Esophagus squamous epithelium (tissue), 5 donors: ENCODE results near the gene PSENEN. TPM values are rescaled to one million over a fixed set of nuclear protein-coding genes. Genes with fewer than 3 reads are reported as not detected.

Experiments
- DNase-seq: peaks from one replicate; lab custom pipeline; 2025; lab: John Stamatoyannopoulos, UW
- H3K27ac ChIP-seq, 4 donors: fragments of 200-600 bp; sonication (generic); one replicate each; pipeline ENCODE4 v1.5.1; 2016 to 2019; ENCODE audit warnings: mild to moderate bottlenecking in 1 of 4
- H3K27me3 ChIP-seq, 4 donors: fragments of 200-600 bp; sonication (generic); 1 replicate in 3 of 4; 2 replicates in 1 of 4; pipeline versions ENCODE4 v1.5.1 to v1.6.0; 2017 to 2021; ENCODE audit warnings: antibody characterized with exemption in 1 of 4
- H3K36me3 ChIP-seq, 3 donors: fragments of 200-600 bp; sonication (generic); one replicate each; pipeline ENCODE4 v1.5.1; 2016 to 2019
- H3K4me1 ChIP-seq, 3 donors: fragments of 200-600 bp; sonication (generic); one replicate each; pipeline ENCODE4 v1.5.1; 2017 to 2019
- H3K4me3 ChIP-seq, 4 donors: fragments of 200-600 bp; sonication (generic); 1 replicate in 3 of 4; 2 replicates in 1 of 4; pipeline ENCODE4 v1.5.1; 2016 to 2019; ENCODE audit warnings: mild to moderate bottlenecking in 2 of 4, moderate library complexity in 1 of 4
- H3K9me3 ChIP-seq, 3 donors: fragments of 200-600 bp; sonication (generic); one replicate each; pipeline ENCODE4 v1.5.1; 2016 to 2019
- POLR2A ChIP-seq, 4 donors: fragments of 450-650 bp; IDR thresholded peaks; one replicate each; pipeline ENCODE4 v1.6.1; 2017; ENCODE audit warnings: antibody characterized with exemption in 4 of 4, mild to moderate bottlenecking in 4 of 4, moderate library complexity in 3 of 4
- WGBS, 2 donors: methylation state at CpG; one replicate each; pipeline ENCODE4 v1.1.5; 2018; 5-methylcytosine and 5-hydroxymethylcytosine counted together
- intact Hi-C: fragments of 100-400 bp; cut with DNase I; formaldehyde crosslinking; loops from one replicate; pipeline ENCODE4 v1.15.0; 2022
- total RNA-seq, 4 donors: library from RNA; depleted of rRNA; stranded (reverse); fragments of >200 nt; gene quantifications; one replicate each; pipeline ENCODE4 v1.1.0, GENCODE V29; 2016
- TF ChIP-seq, protein P1 (sequence below), 6 experiments: fragments of 450-650 bp in 4 of 6; fragments of 200-600 bp in 2 of 6; sonication (generic) in 2 of 6; IDR thresholded peaks; one replicate each; pipeline ENCODE4 v1.5.1; 2016 to 2019; ENCODE audit warnings: antibody characterized with exemption in 6 of 6, mild to moderate bottlenecking in 4 of 6, moderate library complexity in 4 of 6
- donor health status: DM: yes; HTN: yes; CAD: no.

PSENEN gene, protein sequence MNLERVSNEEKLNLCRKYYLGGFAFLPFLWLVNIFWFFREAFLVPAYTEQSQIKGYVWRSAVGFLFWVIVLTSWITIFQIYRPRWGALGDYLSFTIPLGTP
- total RNA-seq: 10 to 100 TPM; 23.3 to 33.9 (median 32.3) TPM

DNA sequence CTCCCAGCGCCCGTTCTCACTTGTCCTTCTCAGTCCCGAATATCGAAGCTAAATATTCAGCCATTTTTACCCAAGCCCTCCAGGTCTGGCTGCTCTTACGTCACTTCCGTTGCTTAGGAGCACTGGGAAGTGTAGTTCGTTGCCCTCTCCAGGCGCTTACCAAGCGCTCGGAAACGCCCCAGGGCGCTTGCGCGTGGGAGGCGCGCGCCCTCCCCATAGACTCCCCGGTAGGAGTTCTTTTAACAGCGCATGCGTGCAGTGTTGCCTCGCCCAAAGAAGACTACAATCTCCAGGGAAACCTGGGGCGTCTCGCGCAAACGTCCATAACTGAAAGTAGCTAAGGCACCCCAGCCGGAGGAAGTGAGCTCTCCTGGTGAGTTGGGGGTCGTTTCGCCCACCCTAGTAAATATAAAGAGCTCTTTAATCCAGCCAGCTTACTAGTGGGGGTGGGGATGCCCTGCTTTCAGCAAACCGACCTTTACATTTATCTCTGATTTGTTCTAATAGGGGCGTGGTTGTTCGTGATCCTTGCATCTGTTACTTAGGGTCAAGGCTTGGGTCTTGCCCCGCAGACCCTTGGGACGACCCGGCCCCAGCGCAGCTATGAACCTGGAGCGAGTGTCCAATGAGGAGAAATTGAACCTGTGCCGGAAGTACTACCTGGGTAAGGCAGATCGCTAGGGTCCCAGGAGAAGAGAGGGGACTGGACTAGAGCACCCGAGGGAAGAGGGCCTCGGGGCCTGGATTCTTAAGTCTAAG lies at the start of gene PSENEN, which contains the start of gene U2AF1L4:
TSS of gene PSENEN (plus strand) at position 324 of the 759 bp plus-strand sequence. CDS start at position 604, 280 bp downstream.
TSS of gene U2AF1L4 (minus strand) at position 91 of the 759 bp plus-strand sequence. CDS start at position 64, 27 bp downstream.
- Histone ChIP-seq H3K27ac (peak within 1 kb of the TSS; percentile 100), H3K4me3 (peak within 1 kb of the TSS; percentile 90 to 97 (median 92)), H3K9me3 (no peaks in the 10 kb centered on the region), H3K27me3 (no peaks in the 10 kb centered on the region), H3K4me1 (peaks cover 25 to 82% (median 46%) of the 10 kb centered on the region in 3 donors), H3K36me3 (peaks cover 0 to 19% (median 0%) of the 10 kb centered on the region in 3 donors)
- intact Hi-C loops: no loop called here
- TF ChIP-seq POLR2A (IDR thresholded peaks at IDR 0.05): peak in 2 of 4 donors; percentile 39 to 45
- TF ChIP-seq, protein P1, sequence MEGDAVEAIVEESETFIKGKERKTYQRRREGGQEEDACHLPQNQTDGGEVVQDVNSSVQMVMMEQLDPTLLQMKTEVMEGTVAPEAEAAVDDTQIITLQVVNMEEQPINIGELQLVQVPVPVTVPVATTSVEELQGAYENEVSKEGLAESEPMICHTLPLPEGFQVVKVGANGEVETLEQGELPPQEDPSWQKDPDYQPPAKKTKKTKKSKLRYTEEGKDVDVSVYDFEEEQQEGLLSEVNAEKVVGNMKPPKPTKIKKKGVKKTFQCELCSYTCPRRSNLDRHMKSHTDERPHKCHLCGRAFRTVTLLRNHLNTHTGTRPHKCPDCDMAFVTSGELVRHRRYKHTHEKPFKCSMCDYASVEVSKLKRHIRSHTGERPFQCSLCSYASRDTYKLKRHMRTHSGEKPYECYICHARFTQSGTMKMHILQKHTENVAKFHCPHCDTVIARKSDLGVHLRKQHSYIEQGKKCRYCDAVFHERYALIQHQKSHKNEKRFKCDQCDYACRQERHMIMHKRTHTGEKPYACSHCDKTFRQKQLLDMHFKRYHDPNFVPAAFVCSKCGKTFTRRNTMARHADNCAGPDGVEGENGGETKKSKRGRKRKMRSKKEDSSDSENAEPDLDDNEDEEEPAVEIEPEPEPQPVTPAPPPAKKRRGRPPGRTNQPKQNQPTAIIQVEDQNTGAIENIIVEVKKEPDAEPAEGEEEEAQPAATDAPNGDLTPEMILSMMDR (IDR thresholded peaks at IDR 0.05): no peak
- peak; percentile 87 for DNase-seq
- 0 to 1% methylated on average over 11 to 18 of the region's 40 CpGs for WGBS, 2 donors

DNA sequence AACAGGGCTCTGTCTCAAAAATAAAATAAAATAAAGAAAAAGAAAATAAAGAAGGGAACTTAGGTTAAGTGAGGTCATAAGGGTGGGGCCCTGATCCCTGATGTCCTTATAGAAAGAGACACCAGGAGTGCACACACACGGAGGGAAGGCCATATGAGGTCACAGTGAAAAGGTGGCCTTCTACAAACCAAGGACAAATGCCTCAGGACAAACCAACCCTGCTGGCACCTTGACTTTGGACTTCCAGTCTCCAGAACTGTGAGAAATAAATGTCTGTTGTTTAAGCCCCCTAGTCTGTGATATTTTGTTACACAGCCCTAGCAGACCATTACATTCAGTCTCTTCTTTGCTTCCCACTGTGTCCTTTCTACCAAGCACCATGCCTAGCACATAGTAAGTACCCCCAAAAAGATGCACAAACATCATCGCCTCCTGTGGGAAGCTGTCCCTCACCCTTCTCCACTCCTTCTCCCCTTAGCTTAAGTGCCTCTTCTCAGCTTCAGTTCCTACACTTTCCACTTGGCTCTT lies 49.5 kb upstream of the PSENEN start:
- intact Hi-C loops: loop anchor here (2.0 kb wide), 1 partner anchor 21 kb away; no protein-coding TSS in a partner anchor
- no peak for DNase-seq
- Histone ChIP-seq H3K4me3 (no peak overlapping the region), H3K27ac (no peak overlapping the region), H3K9me3 (no peaks in the 10 kb centered on the region), H3K4me1 (peaks cover 0 to 10% (median 0%) of the 10 kb centered on the region in 3 donors), H3K27me3 (no peaks in the 10 kb centered on the region), H3K36me3 (no peaks in the 10 kb centered on the region)
- WGBS, 2 donors: 76 to 83% methylated on average over 2 of the region's 2 CpGs
- TF ChIP-seq, protein P1 (IDR thresholded peaks at IDR 0.05): no peak
- TF ChIP-seq POLR2A (IDR thresholded peaks at IDR 0.05): no peak

GRCh38 chr19:35696835-35697234 lies 48.6 kb upstream of the PSENEN start:
- H3K36me3 ChIP-seq: no peaks in the 10 kb centered on the region
- no peaks in the 10 kb centered on the region for H3K27me3 ChIP-seq
- peaks cover 0 to 9% (median 3%) of the 10 kb centered on the region in 3 donors for H3K4me1 ChIP-seq
- no peaks in the 10 kb centered on the region for H3K9me3 ChIP-seq
- H3K4me3 ChIP-seq: no peak overlapping the region
- TF ChIP-seq POLR2A (IDR thresholded peaks at IDR 0.05): no peak
- TF ChIP-seq, protein P1 (IDR thresholded peaks at IDR 0.05): no peak
- WGBS, 2 donors: 40 to 52% methylated on average over 2 to 3 of the region's 4 CpGs
- no peak for DNase-seq
- intact Hi-C loops: no loop called here
- H3K27ac ChIP-seq: no peak overlapping the region

DNA sequence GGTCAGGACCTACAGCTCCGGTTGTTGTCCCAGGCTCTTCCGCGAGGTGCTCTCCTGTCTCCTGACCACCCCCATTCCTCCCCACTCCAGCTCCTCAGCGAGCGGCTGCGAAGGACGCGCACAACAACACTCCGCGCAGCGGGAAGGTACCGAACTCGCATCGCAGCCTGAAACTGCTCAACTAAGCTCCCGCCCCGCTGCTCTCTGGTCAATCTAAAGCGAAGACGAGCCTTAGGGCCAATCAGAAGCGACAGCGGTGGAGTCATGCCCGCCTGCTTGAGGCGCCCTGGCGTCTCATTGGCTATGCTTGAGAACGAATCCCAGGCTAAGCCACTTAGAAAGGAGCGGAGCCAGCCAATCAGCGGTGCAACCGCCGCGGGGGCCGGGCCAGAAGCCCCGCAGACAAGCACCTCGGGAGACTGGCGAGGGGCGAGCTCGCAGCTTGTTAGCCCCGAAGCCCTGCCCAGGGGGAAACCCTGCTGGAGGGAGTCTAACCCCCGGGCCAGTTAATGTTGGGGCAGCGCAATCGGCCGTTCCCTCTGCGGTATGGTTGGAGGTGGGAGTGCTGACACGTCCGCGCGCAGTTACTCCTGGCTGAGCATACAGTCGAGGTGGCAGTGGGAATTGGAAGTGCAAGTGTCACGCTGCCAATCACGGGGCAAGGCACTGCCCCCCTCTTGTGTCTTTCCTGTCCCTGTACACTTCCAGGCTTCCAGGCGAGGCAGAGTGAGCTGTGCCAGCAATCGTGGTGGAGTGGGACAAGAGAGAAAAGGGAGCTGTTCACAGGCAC lies 43.0 kb upstream of the PSENEN start:
- Histone ChIP-seq H3K4me1 (peaks cover 3 to 30% (median 11%) of the 10 kb centered on the region in 3 donors), H3K27ac (peak overlapping the region; percentile 25 to 71 (median 58)), H3K36me3 (no peaks in the 10 kb centered on the region), H3K4me3 (peak overlapping the region; percentile 41 to 72 (median 60)), H3K9me3 (no peaks in the 10 kb centered on the region), H3K27me3 (peaks cover 0 to 8% (median 0%) of the 10 kb centered on the region in 4 donors)
- 0% methylated on average over 7 to 15 of the region's 50 CpGs for WGBS, 2 donors
- peak; percentile 83 for DNase-seq
- intact Hi-C loops: no loop called here
- TF ChIP-seq, protein P1 (IDR thresholded peaks at IDR 0.05): no peak
- peak in 2 of 4 donors; percentile 33 to 46 for TF ChIP-seq POLR2A (IDR thresholded peaks at IDR 0.05)
